ENCODE results near the gene NBPF4.

The NBPF4 gene

GRCh38 chr1:108200687-108201051 lies 43.2 kb downstream of the NBPF4 start:
- peak overlapping the region; percentile 94 for H3K4me3 ChIP-seq (ENCODE audit: low read length)
- DNase-seq (ENCODE audit: low read depth), result peak; percentile 74
- TF ChIP-seq, protein P1, sequence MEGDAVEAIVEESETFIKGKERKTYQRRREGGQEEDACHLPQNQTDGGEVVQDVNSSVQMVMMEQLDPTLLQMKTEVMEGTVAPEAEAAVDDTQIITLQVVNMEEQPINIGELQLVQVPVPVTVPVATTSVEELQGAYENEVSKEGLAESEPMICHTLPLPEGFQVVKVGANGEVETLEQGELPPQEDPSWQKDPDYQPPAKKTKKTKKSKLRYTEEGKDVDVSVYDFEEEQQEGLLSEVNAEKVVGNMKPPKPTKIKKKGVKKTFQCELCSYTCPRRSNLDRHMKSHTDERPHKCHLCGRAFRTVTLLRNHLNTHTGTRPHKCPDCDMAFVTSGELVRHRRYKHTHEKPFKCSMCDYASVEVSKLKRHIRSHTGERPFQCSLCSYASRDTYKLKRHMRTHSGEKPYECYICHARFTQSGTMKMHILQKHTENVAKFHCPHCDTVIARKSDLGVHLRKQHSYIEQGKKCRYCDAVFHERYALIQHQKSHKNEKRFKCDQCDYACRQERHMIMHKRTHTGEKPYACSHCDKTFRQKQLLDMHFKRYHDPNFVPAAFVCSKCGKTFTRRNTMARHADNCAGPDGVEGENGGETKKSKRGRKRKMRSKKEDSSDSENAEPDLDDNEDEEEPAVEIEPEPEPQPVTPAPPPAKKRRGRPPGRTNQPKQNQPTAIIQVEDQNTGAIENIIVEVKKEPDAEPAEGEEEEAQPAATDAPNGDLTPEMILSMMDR (conservative IDR thresholded peaks at IDR 0.05; ENCODE audit: low read length), result peak; percentile 44

DNA sequence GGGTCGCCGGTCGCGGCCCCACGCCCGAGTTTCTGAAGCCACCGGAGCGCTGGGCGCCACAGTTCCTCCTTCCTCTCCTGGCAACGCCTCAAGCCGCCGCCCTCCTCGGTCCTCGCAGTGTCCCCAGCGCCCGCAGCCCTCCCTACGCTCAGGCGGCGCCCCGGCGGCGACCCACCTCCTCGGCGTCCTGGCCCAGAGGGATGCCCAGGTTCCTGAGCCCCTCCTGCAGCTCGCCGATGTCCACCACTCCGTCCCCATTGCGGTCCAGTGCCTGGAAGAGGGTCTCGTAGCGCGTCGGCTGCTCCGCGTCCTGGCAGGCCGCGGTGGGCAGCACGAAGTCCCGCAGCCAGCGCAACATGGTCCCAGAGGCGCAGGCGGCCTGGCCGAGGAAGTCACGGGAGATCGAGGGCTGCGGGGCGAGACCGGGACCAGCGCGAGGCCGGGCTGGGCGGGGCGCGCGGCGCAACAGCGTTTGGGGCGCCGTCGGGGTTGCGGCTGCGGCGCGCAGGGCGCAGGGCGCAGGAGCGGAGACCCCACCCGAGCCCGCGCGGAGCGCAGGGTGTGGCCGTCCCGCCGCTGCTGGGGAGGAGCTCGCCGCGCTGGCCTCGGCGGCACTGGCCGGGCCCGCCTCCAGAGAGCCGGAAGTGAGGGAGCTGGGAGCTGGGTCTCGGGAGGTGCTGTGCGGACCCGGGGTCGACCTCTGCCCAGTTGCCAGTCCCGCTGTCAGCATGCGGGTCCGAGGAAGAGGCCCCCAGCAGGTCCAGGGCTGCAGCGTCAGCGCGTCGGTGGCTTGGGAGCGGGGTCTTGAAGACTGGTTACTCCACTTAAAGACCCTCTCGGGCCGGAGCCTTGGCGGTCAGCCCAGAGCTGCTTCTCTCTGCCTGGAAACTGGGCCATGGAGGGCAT lies 43.8 kb downstream of the NBPF4 start, which contains the start of gene SLC25A24:
Gene SLC25A24 (minus strand): TSS at position 563 of the 906 bp plus-strand sequence. CDS start 205 bp downstream, at position 358.
- TF ChIP-seq, protein P1 (conservative IDR thresholded peaks at IDR 0.05; ENCODE audit: low read length), result no peak
- H3K4me3 ChIP-seq (ENCODE audit: low read length), result peak within 1 kb of the TSS; percentile 98
- peak; percentile 78 for DNase-seq (ENCODE audit: low read depth)

- peak overlapping the region; percentile 98 for H3K4me3 ChIP-seq (ENCODE audit: low read length)
- peak; percentile 65 for DNase-seq (ENCODE audit: low read depth)
These were observed 44.6 kb downstream of the NBPF4 start for GRCh38 chr1:108199201-108199691.

DNA sequence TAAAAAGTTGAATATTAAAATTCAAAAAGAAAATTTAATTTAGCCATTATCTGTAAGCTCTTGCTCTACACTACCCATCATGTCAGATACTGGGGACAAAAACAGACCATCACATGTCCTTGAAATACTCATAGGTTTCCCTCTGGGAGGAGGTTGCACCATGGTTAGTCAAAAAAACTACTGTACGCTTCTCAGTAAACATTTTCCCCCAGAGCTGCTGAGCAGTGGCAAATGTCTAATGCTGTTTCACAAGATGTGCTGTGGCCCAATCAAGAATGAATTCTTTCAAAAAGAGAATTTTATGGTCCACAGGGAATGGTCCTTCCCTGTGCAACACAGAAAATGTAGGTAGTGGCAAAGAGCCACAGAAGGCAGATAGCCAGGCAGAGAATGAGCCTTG lies 49.8 kb downstream of the NBPF4 start:
- peak; percentile 13 for DNase-seq (ENCODE audit: low read depth)
- H3K4me3 ChIP-seq (ENCODE audit: low read length), result no peak overlapping the region
- TF ChIP-seq, protein P1 (conservative IDR thresholded peaks at IDR 0.05; ENCODE audit: low read length), result no peak

More at GRCh38 chr1:108199201-108199691, 44.6 kb downstream of the NBPF4 start:
- TF ChIP-seq, protein P1 (conservative IDR thresholded peaks at IDR 0.05; ENCODE audit: low read length), result no peak

- TF ChIP-seq, protein P1 (conservative IDR thresholded peaks at IDR 0.05; ENCODE audit: low read length), result no peak
- H3K4me3 ChIP-seq (ENCODE audit: low read length), result no peak overlapping the region
- no peak for DNase-seq (ENCODE audit: low read depth)
These were observed 50.5 kb downstream of the NBPF4 start for GRCh38 chr1:108193333-108193732.

- no peak overlapping the region for H3K4me3 ChIP-seq (ENCODE audit: low read length)
- no peak for DNase-seq (ENCODE audit: low read depth)
- TF ChIP-seq, protein P1 (conservative IDR thresholded peaks at IDR 0.05; ENCODE audit: low read length), result no peak
These were observed 51.3 kb downstream of the NBPF4 start for GRCh38 chr1:108192581-108192980.
